Measurements from ENCODE around the gene SOD3.

DNA sequence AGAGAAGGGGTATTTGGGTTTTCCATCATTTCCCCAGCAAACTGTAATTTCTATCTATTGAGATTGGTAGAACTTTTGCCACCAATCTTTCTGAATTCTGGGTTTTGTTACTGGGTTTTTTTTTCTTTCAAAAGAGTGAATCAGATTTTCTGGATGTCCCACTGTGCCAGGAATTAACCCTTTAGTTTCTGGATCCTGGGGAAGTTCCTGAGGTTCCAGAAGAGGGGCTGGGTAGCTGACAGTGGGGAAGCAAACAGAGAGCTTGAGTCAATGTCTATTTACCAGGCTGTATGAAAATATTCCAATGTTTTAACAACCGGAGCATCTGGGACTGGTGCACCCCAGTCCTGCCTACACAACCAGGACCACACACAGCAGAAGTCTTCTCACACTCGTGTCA, 25.8 kb upstream of the SOD3 start:
- no peak for TF ChIP-seq CTCF (conservative IDR thresholded peaks at IDR 0.05)
- no peak for TF ChIP-seq ZFX (IDR thresholded peaks at IDR 0.05)
